HPDE6-E6E7 (cell line): ENCODE results near the gene KIF15.
"Not testable (repeated sequence)": the region's sequence is repeated elsewhere in the genome, so short reads cannot be mapped to it uniquely, and the experiment has no call there.

Experiments used
- DNase-seq: peaks from one replicate; pipeline ENCODE4 v3.0.0; 2011; ENCODE audit warnings: missing footprints; ENCODE audit errors: extremely low spot score

Gene KIF15

DNA sequence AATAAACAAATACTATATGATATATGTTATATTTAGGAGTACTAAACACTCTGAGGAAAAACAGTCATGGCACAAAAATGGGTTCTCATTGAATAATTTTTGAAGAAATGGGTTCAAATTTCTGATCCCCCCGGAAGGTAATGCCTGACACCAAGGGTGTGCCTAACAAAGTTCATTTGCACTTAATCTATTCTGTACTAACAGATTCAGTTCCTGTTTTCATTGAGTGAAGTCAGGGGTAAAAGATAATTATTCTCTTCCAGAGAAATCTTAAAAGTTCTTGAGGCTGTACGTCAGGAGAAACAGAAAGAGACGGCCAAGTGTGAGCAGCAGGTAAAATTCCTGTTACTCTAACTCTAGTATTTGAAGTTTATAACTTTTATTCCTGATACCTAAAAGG is 65.6 kb downstream of the KIF15 start:
- DNase-seq, result no peak

GRCh38 chr3:44831232-44831631 is 69.6 kb downstream of the KIF15 start:
- DNase-seq, result no peak

- DNase-seq, result no peak
Observed at GRCh38 chr3:44832032-44832431, 70.4 kb downstream of the KIF15 start.

DNA sequence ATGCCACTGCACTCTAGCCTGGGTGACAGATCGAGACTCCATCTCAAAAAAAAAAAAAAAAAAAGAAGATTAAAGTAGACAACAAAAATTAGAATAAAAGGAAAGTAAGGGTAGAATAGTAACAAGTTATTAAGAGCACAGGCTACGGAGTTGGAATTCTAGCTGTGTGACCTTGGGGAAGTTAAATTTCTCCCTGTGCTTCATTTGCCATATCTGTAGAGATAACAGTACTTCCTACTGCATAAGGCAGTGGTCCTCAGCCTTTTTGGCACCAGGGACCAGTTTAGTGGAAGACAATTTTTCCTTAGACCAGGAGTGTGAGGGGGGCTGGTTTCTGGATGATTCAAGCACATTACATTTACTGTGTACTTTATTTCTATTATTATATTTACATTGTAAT is 71.4 kb downstream of the KIF15 start:
- DNase-seq, result no peak

DNA sequence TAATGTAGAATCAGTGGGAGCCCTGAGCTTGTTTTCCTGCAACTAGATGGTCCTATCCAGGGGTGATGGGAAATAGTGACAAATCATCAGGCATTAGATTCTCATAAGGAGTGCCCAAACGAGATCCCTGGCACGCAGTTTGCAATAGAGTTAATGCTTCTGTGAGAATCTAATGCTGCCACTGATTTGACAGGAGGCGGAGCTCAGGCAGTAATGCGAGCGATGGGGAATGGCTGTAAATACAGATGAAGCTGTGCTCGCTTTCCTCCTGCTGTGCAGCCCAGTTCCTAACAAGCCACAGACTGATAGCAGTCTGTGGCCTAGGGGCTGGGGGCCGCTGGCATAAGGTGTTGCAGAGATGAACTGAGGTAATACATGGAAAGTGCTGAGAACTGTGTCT is 71.8 kb downstream of the KIF15 start:
- DNase-seq, result no peak

DNA sequence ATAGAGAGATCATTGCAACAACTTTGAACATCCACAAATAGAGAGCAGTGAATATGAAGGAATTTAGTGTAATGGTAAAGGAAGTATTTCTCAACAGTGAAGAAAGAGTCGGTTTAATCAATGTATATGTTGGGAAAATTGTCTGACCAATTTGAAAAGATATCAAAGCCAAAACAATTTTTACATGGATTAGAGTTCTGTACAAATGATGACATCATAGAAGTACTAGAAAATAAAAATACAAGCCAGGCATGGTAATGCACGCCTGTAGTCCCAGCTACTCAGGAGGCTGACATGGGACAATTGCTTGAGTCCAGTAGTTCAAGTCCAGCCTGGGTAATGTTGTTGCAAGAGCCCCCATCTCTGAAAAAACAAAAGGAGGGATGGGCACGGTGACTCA is 74.1 kb downstream of the KIF15 start:
- DNase-seq, result no peak

- DNase-seq, result no peak
Observed at GRCh38 chr3:44842376-44842775, 80.8 kb downstream of the KIF15 start.

GRCh38 chr3:44845528-44846520 is 84.2 kb downstream of the KIF15 start:
- no peak for DNase-seq

DNA sequence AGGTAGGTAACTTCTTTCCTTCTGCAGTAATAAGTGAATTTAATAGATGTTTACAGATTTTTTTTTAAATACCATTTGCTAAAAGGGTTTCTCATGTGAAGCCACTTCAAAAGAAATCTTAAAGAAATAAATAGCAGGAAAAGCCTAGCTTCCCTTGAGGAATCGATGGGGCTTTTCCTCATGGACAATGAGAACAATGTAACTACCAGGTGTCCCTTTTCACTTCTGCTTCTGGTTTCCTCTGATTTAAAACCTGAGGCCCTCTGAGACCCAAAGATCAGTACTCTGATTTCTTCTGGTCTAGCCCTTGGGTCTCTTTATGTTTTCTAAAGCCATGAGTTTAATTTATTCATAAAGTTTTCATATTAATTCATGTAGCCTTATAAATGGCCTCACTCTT is 87.0 kb downstream of the KIF15 start:
- DNase-seq, result no peak

DNA sequence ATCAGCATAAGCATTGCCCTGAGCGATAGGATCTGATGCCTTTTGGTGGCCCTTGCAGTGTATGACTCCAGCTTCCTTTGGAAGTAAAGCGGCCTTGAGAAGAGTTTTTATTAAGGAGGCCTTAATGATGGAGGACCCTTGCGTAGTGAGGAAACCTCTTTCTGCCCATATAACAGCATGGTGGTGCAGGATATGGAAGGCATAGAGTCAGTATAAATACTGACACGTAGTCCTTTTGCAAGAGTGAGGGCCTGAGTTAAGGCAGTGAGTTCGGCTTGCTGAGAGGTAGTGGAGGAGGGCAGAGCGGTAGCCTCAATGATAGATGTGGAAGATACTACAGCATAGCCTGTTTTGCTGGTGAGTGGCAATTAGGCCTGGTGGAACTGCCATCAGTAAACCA is 95.1 kb downstream of the KIF15 start:
- not testable (repeated sequence) for DNase-seq

DNA sequence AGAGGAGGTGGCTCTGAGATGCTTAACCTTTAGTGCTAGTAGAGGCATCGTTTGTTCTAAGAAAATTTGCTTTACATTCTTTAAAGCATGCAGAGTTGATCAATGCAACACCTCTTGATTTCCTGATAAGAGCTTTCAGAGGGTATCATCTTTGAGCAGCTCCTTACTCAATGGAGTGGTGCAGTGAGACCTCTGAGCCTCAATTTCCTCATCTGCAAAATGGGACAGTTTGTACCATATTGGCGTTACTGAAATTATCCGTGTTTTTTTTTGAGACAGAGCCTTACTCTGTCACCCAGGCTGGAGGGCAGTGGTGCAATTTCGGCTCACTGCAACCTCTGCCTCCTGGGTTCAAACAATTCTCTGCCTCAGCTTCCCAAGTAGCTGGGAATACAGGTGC is 98.5 kb downstream of the KIF15 start:
- DNase-seq, result no peak

- DNase-seq, result peak; percentile 58
Observed at GRCh38 chr3:44861412-44862225, 100.0 kb downstream of the KIF15 start, which contains the start of gene TMEM42. Gene TMEM42 (plus strand): TSS chr3:44861912. CDS start chr3:44861925, 13 bp downstream.

GRCh38 chr3:44862226-44862637 is 100.6 kb downstream of the KIF15 start:
- no peak for DNase-seq

DNA sequence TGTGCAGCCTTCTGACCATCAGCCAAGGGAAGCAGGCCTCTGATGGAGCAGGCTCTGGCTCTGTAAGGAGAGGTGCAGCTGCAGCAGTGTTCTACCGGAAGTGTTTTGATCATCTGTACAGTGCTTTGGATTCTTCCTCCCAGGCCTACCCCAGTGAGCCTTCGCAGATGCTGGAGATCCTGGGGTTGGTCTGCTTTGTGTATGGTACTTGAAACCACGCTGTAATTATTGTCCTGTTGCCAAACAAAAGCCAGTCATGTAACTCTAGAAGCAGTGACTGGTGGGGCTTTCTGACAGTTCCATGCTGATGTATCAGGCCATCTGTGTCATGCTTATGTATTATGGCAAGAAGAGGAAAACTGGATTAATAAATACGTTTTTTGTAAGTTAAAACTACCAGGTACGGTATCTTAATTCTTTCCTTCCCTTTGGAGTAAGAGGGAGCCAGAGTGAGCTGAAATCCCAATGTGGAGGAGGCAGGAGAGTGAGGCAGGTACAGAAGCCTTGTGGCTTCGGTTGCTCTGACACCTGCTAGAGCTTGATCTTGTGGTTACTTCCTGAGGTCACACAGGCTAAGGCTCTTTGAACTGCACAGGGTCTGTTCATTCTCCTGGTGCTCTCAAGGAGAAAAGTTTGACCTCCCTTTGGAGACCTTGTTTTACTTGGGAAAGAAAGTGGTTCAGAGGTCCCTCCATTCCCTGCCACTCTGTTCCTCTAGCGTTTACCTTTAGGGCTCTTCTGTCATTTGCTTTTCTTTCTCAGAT is 103.9 kb downstream of the KIF15 start:
- DNase-seq, result no peak

- DNase-seq, result no peak
Observed at GRCh38 chr3:44867421-44868111, 106.0 kb downstream of the KIF15 start.

DNA sequence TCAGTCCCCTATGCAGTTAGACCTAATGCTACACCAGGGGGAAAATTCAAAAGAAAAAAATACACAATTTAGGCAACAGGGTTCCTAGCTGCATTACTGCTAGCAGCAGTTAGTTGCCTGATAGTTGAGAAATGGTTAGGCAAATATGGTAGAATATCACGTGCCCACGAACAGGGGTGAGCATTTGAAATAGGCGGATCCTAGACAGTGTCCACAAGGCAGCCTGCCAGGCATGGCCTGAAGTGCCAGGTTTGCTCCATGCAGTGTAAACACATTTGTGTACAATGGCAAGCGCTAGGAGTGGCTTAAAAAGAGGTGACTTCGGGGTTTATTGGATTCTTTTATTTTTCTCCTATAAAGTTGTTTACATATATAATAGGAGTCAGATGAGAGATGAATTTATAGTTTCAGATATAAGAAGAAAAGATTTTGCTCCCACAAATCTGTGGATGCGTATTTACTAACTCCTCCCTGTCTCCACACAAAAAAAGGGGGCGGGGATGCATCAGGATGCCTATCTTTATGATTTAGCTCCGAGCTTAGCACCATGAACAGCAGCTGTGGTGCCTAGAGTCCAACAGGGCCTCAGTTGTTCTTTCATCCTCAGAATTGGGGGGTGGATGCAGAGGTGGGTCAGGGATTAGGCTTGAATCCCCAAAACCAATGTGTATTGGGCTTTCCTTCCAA is 108.9 kb downstream of the KIF15 start:
- no peak for DNase-seq

- no peak for DNase-seq
Observed at GRCh38 chr3:44874308-44874707, 112.7 kb downstream of the KIF15 start, which contains the start of gene TGM4. Gene TGM4 (plus strand): TSS chr3:44874608. CDS start chr3:44874679, 71 bp downstream.

DNA sequence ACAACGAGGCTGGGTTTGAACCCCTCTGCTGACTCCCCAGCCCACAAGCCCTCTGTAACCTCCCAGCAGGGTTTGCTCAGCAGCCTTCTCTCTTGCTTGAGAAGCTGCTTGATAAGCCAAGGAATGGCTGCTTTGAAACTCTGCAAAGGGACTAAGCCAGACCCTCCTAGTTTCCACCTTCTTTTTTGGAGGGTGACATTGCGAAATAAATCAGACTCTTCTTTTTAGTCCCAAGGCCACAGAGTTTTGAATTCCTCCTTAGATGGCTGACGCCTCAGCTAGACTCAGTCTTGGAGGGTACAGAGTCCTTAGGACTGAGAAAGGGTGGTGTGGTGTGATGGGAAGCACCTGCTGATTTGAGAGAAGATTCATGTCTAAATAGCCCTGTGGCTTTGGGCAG is 114.0 kb downstream of the KIF15 start:
- DNase-seq, result no peak

GRCh38 chr3:44877333-44877732 is 115.7 kb downstream of the KIF15 start:
- DNase-seq, result no peak

- DNase-seq, result no peak
Observed at GRCh38 chr3:44880284-44880683, 118.7 kb downstream of the KIF15 start.
